Spleen (tissue), 11 donors: Measurements from ENCODE around the gene TBCB. TPM values are rescaled to one million over a fixed set of nuclear protein-coding genes. Genes with fewer than 3 reads are reported as not detected.

Source experiments
- DNase-seq: peaks from one replicate; pipeline ENCODE4 v3.0.0-alpha.2; 2020
- H3K27ac ChIP-seq, 8 donors: fragments of 200-600 bp; sonication (generic) in 7 of 8; 1 replicate in 4 of 8; 2 replicates in 4 of 8; pipeline versions ENCODE4 v1.5.0 to v1.8.0; 2016 to 2021; ENCODE audit warnings: inconsistent platforms in 4 of 8, mild to moderate bottlenecking in 4 of 8, moderate library complexity in 1 of 8
- H3K27me3 ChIP-seq, 7 donors: fragments of 200-600 bp; sonication (generic) in 6 of 7; replicated peaks in 1 of 7; 1 replicate in 4 of 7; 2 replicates in 3 of 7; pipeline versions ENCODE4 v1.5.0 to v1.8.0; 2016 to 2021; ENCODE audit warnings: inconsistent platforms in 3 of 7, mild to moderate bottlenecking in 1 of 7
- H3K36me3 ChIP-seq, 6 donors: fragments of 200-600 bp; sonication (generic) in 5 of 6; 1 replicate in 4 of 6; 2 replicates in 2 of 6; pipeline versions ENCODE4 v1.5.0 to v1.8.0; 2016 to 2021; ENCODE audit warnings: inconsistent platforms in 2 of 6
- H3K4me1 ChIP-seq, 6 donors: fragments of 200-600 bp; sonication (generic) in 5 of 6; 1 replicate in 3 of 6; 2 replicates in 3 of 6; pipeline versions ENCODE4 v1.5.0 to v1.8.0; 2016 to 2021; ENCODE audit warnings: inconsistent platforms in 3 of 6
- H3K4me3 ChIP-seq, 8 donors: fragments of 200-600 bp; sonication (generic) in 7 of 8; 1 replicate in 4 of 8; 2 replicates in 4 of 8; pipeline versions ENCODE4 v1.5.0 to v1.8.0; 2016 to 2021; ENCODE audit warnings: inconsistent platforms in 4 of 8, mild to moderate bottlenecking in 4 of 8, moderate library complexity in 2 of 8
- H3K9me3 ChIP-seq, 8 donors: fragments of 200-600 bp; sonication (generic) in 7 of 8; 1 replicate in 4 of 8; 2 replicates in 4 of 8; pipeline versions ENCODE4 v1.5.0 to v1.8.0; 2016 to 2021; ENCODE audit warnings: inconsistent platforms in 4 of 8
- POLR2A ChIP-seq, 3 donors: fragments of 450-650 bp; IDR thresholded peaks; one replicate each; pipeline ENCODE4 v1.5.1; 2017; ENCODE audit warnings: antibody characterized with exemption in 3 of 3, mild to moderate bottlenecking in 1 of 3
- POLR2AphosphoS5 ChIP-seq, 3 donors: sonication (generic); formaldehyde crosslinking; IDR thresholded peaks; one replicate each; pipeline ENCODE4 v1.5.1; 2017; ENCODE audit warnings: antibody characterized with exemption in 3 of 3
- WGBS, 5 donors: extraction: QIAGEN DNeasy Blood & Tissue Kit in 3 of 5; methylation state at CpG; one replicate each; pipeline versions ENCODE4 v1.1.5 to v1.1.7; 2013 to 2018; 5-methylcytosine and 5-hydroxymethylcytosine counted together
- intact Hi-C: fragments of 100-400 bp; cut with DNase I; formaldehyde crosslinking; loops from one replicate; pipeline ENCODE4 v1.15.0; 2023; ENCODE audit warnings: low total_unique reads
- polyA plus RNA-seq, 3 donors: library from polyadenylated mRNA; stranded (reverse); fragments of 200-250 nt; gene quantifications; one replicate each; pipeline ENCODE4 v1.2.1, GENCODE V29; 2013
- total RNA-seq, 7 donors: library from RNA; depleted of rRNA in 3 of 7; stranded (reverse); fragments of >200 nt in 3 of 7; fragmentation: NEBNext Ultra II Directional in 4 of 7; extraction: Animal tissue kit (Norgen Biotek cat#: 25700) in 4 of 7; gene quantifications; one replicate each; pipeline versions ENCODE4 v1.1.0 to v1.2.1, GENCODE V29; 2016 to 2021
- TF ChIP-seq, protein P1 (sequence below), 11 experiments: fragments of 200-600 bp in 7 of 11; fragments of 450-650 bp in 4 of 11; sonication (generic) in 4 of 11; IDR thresholded peaks in 8 of 11; conservative IDR thresholded peaks in 3 of 11; 1 replicate in 7 of 11; 2 replicates in 4 of 11; pipeline versions ENCODE4 v1.4.0 to v1.8.0; 2016 to 2021; ENCODE audit warnings: antibody characterized with exemption in 11 of 11, inconsistent platforms in 4 of 11, mild to moderate bottlenecking in 1 of 11
- donor health status: healthy with polysubstance abuse.
- donor health status: DM: no; HTN: no; CAD: no; lungs with moderate emphysema.
- donor health status: DM: no; HTN: no; CAD: no.
- donor health status: Bipolar disorder and iron deficiency.
- donor health status: healthy.
- donor health status: DM: no; HTN: no; CAD: no.
- donor health status: DM: yes; HTN: yes; CAD: no.

TBCB gene
- total and polyA plus RNA-seq, 10 donors: 87.8 to 170 (median 120) TPM

DNA sequence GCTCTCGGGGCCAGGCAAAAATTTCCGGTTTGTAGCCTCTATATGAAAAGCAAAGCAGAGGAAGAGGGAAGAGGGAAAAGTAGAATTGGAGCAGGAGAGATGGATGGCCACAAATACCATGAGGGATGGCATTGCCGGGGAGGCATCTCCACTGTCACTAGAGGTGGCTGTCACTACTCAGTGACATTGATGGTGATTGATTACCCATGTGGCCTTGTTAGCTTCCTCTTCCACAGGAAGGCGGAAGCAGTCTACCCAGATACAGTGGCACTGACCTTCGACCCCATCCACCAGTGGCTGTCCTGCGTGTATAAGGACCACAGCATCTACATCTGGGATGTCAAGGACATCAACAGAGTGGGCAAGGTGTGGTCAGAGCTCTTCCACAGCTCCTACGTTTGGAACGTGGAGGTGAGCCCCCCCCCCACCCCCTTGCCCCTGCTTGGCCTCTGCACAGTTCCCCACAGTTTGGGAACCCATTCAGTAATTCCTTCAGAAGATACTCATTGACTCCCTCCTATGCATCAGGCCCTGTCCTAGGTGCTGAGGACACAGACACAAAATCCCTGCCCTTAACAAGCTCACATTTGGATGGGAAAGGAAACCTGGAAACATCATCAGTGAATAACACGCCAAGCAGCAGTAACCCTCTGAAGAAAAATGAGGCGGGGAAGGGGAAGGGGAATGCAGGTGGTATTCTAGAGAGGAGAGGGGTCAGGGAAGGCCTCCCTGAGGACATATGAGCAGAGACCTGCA lies 42.0 kb upstream of the TBCB start:
- 67 to 92% (median 77%) methylated on average over 10 of the region's 10 CpGs for WGBS, 5 donors
- TF ChIP-seq POLR2A (IDR thresholded peaks at IDR 0.05) (no peak), POLR2AphosphoS5 (IDR thresholded peaks at IDR 0.05) (peak in 1 of 3 donors; percentile 21)
- TF ChIP-seq, protein P1, sequence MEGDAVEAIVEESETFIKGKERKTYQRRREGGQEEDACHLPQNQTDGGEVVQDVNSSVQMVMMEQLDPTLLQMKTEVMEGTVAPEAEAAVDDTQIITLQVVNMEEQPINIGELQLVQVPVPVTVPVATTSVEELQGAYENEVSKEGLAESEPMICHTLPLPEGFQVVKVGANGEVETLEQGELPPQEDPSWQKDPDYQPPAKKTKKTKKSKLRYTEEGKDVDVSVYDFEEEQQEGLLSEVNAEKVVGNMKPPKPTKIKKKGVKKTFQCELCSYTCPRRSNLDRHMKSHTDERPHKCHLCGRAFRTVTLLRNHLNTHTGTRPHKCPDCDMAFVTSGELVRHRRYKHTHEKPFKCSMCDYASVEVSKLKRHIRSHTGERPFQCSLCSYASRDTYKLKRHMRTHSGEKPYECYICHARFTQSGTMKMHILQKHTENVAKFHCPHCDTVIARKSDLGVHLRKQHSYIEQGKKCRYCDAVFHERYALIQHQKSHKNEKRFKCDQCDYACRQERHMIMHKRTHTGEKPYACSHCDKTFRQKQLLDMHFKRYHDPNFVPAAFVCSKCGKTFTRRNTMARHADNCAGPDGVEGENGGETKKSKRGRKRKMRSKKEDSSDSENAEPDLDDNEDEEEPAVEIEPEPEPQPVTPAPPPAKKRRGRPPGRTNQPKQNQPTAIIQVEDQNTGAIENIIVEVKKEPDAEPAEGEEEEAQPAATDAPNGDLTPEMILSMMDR (IDR thresholded peaks at IDR 0.05 in 8 of 11, conservative IDR thresholded peaks at IDR 0.05 in 3 of 11): no peak
- Histone ChIP-seq H3K27me3 (no peaks in the 10 kb centered on the region), H3K36me3 (peaks cover 0 to 74% (median 0%) of the 10 kb centered on the region in 6 donors), H3K27ac (no peak overlapping the region), H3K9me3 (no peaks in the 10 kb centered on the region), H3K4me1 (peaks cover 0 to 24% (median 7%) of the 10 kb centered on the region in 6 donors), H3K4me3 (no peak overlapping the region)
- intact Hi-C loops: no loop called here
- DNase-seq: no peak

DNA sequence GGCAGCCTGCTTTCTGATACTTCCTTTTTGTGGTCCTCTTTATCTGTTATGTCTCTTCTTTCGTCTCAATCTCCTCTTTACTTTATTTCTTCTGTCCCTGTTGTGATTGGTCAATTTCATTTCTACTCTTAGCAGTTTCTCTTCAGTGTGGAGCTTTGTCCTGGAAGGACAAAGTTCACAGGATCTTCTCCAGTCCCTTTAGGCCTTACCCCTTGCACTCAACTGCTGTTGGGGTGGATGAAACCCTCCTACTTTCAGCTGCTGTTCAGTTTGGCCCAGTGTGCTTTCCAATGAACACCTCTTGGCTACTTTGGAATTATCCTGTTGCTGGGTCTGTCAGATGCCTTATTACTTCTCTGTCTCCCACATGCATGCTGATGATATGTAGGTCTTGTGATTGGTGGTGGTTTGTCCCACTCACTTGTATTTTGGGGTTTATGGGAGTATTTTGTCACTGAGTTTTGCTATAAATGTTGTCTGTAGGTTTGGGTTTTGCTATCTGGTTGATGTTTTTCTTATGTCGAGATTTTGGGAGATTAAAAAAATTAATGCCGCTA lies 35.8 kb upstream of the TBCB start:
- H3K4me3 ChIP-seq: no peak overlapping the region
- WGBS, 5 donors: 90 to 95% (median 92%) methylated on average over 3 of the region's 3 CpGs
- intact Hi-C loops: no loop called here
- DNase-seq: no peak
- H3K27me3 ChIP-seq: no peaks in the 10 kb centered on the region
- H3K36me3 ChIP-seq: peaks cover 0 to 70% (median 3%) of the 10 kb centered on the region in 6 donors
- H3K9me3 ChIP-seq: no peaks in the 10 kb centered on the region
- H3K4me1 ChIP-seq: no peaks in the 10 kb centered on the region
- no peak overlapping the region for H3K27ac ChIP-seq
- TF ChIP-seq, protein P1 (IDR thresholded peaks at IDR 0.05 in 8 of 11, conservative IDR thresholded peaks at IDR 0.05 in 3 of 11): no peak
- TF ChIP-seq POLR2AphosphoS5 (IDR thresholded peaks at IDR 0.05) (no peak), POLR2A (IDR thresholded peaks at IDR 0.05) (no peak)

DNA sequence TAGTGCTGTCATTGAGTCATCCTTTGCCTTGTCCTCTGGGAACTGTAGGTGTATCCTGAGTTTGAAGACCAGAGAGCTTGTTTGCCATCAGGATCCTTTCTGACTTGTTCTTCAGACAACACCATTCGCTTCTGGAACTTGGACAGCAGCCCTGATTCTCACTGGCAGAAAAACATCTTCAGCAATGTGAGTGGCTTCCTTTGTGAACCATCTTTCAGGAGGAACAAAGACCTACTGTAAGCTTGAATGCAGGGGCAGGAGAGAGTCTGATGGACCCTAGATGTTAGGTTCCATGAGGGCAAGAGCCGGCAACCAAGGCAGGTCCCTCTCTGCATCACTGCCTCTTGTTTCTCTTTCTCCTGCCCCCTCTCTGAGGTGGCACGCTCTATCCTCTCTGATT lies 33.9 kb upstream of the TBCB start:
- H3K4me1 ChIP-seq: no peaks in the 10 kb centered on the region
- WGBS, 5 donors: 88 to 100% (median 95%) methylated on average over 3 of the region's 3 CpGs
- no peak for DNase-seq
- TF ChIP-seq POLR2A (IDR thresholded peaks at IDR 0.05) (no peak), POLR2AphosphoS5 (IDR thresholded peaks at IDR 0.05) (no peak)
- TF ChIP-seq, protein P1 (IDR thresholded peaks at IDR 0.05 in 8 of 11, conservative IDR thresholded peaks at IDR 0.05 in 3 of 11): no peak
- H3K4me3 ChIP-seq: no peak overlapping the region
- H3K27ac ChIP-seq: no peak overlapping the region
- no peaks in the 10 kb centered on the region for H3K27me3 ChIP-seq
- H3K9me3 ChIP-seq: no peaks in the 10 kb centered on the region
- intact Hi-C loops: no loop called here
- peaks cover 0 to 69% (median 3%) of the 10 kb centered on the region in 6 donors for H3K36me3 ChIP-seq

DNA sequence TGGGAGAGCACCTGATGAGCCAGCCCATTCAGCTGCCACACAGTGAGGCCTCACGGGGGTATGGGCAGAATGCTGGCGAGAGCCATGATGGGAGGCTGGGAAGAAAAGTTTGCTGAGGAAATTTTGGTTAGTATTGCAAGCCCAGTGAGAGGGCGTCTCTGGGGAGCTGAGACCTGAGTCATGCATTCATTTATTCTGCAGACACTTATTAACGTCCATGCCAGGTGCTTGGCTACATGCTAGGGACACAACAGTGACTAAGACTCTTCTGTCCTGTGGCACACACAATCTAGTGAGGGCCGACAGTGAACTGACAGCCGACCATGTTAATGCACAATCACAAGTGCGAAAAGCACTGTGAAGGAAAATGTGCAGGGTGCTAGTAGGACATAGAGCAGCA lies 33.4 kb upstream of the TBCB start:
- Histone ChIP-seq H3K4me3 (no peak overlapping the region), H3K27ac (no peak overlapping the region), H3K27me3 (no peaks in the 10 kb centered on the region), H3K36me3 (peaks cover 0 to 74% (median 3%) of the 10 kb centered on the region in 6 donors), H3K9me3 (no peaks in the 10 kb centered on the region), H3K4me1 (no peaks in the 10 kb centered on the region)
- TF ChIP-seq POLR2A (IDR thresholded peaks at IDR 0.05) (no peak), POLR2AphosphoS5 (IDR thresholded peaks at IDR 0.05) (no peak)
- TF ChIP-seq, protein P1 (IDR thresholded peaks at IDR 0.05 in 8 of 11, conservative IDR thresholded peaks at IDR 0.05 in 3 of 11): no peak
- 94 to 98% (median 95%) methylated on average over 7 of the region's 7 CpGs for WGBS, 5 donors
- DNase-seq: no peak
- intact Hi-C loops: no loop called here
